Pancreas (tissue), 10 donors: ENCODE measurements around the gene ZNF474. TPM values are rescaled to one million over a fixed set of nuclear protein-coding genes. Genes with fewer than 3 reads are reported as not detected.

Experiments used
- ATAC-seq, 4 donors: fragments of 200-7000 bp; cut with Tn5 transposase; one replicate each; pipeline versions ENCODE4 v1.8.0 to v1.9.1; 2020; ENCODE audit warnings: mild to moderate bottlenecking in 4 of 4, moderate library complexity in 4 of 4
- DNase-seq, 6 donors: peaks; one replicate each; pipeline ENCODE4 v3.0.0-alpha.2; 2020
- FAIRE-seq: peaks from 2 replicates; lab custom pipeline; 2012; peaks lifted over from hg19 to GRCh38; lab: Jason Lieb, UNC
- H3K27ac ChIP-seq, 4 donors: fragments of 200-600 bp; sonication (generic); 1 replicate in 3 of 4; 2 replicates in 1 of 4; pipeline versions ENCODE4 v1.5.0 to v1.8.0; 2020
- H3K27me3 ChIP-seq, 4 donors: fragments of 200-600 bp; one replicate each; pipeline ENCODE4 v1.8.0; 2021
- H3K36me3 ChIP-seq, 3 donors: fragments of 200-600 bp; sonication (generic) in 1 of 3; one replicate each; pipeline versions ENCODE4 v1.5.0 to v1.8.0; 2020 to 2021
- H3K4me1 ChIP-seq, 3 donors: fragments of 200-600 bp; one replicate each; pipeline ENCODE4 v1.8.0; 2021
- H3K4me3 ChIP-seq, 4 donors: fragments of 200-600 bp; sonication (generic) in 2 of 4; one replicate each; pipeline versions ENCODE4 v1.5.0 to v1.8.0; 2020 to 2021
- H3K9me3 ChIP-seq, 4 donors: fragments of 200-600 bp; one replicate each; pipeline ENCODE4 v1.8.0; 2021
- WGBS, 2 donors: extraction: QIAGEN DNeasy Blood & Tissue Kit; methylation state at CpG; one replicate each; pipeline ENCODE4 v1.1.7; 2013; 5-methylcytosine and 5-hydroxymethylcytosine counted together
- intact Hi-C, 3 donors: fragments of 100-400 bp; cut with DNase I; formaldehyde crosslinking; loops; one replicate each; pipeline versions ENCODE4 v1.11.1 to v1.14.2; 2022
- polyA plus RNA-seq, 2 donors: library from polyadenylated mRNA; stranded (reverse); fragments of 200-250 nt; gene quantifications; one replicate each; pipeline ENCODE4 v1.2.3, GENCODE V29; 2013
- total RNA-seq, 6 donors: library from RNA; stranded (reverse); fragmentation: NEBNext Ultra II Directional in 4 of 6; extraction: Animal tissue kit (Norgen Biotek cat#: 25700) in 4 of 6; gene quantifications; one replicate each; pipeline versions ENCODE4 v1.2.1 to v1.2.4, GENCODE V29; 2021 to 2023
- TF ChIP-seq, protein P1 (sequence below), 4 donors: fragments of 200-600 bp; sonication (generic) in 3 of 4; IDR thresholded peaks; one replicate each; pipeline versions ENCODE4 v1.5.0 to v1.8.0; 2021; ENCODE audit warnings: antibody characterized with exemption in 4 of 4
- donor health status: healthy with polysubstance abuse.
- donor health status: DM: no; HTN: no; CAD: no; lungs with moderate emphysema.
- donor health status: DM: no; HTN: no; CAD: no.
- donor health status: control.
- donor health status: control.
- donor health status: Bipolar disorder and iron deficiency.
- donor health status: DM: yes; HTN: yes; CAD: no.
- donor health status: DM: no; HTN: no; CAD: no.
- donor health status: DM: no; HTN: no; CAD: no.
- donor health status: DM: yes; HTN: yes; CAD: no.

The ZNF474 gene
- total and polyA plus RNA-seq, 8 donors, result 0.08 to 0.56 (median 0.12) TPM; not detected in 5

DNA sequence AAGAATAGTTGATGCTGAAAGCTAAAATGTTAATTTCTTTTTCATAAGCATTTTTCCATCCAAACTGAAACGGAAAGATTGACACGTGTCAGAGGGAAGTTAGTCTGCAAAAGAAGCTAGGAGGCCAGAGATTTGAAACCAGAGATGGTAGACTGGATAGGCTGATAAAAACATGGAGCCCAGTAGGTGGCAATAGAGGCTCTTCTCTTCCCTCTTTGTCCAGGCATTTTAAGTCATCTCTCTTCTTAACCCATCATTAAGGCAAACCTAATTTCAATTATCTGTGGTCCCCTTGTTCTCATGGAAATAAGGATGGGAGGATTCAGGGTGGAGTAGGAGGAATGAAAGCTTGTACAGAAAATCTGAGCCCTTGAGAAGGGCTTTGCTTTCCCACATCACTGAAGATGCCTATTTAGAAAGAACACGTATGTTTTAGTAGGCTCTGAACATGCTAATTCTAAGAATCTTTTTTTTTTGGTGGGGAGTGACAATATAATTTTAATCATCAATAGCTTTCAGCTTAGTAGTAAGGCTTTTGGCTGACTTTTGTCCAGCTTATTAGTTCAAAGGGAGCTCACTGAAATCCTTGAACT, 66.6 kb downstream of the ZNF474 start:
- no peaks in the 10 kb centered on the region for H3K9me3 ChIP-seq
- WGBS, 2 donors, result 24 to 29% methylated on average over 3 of the region's 3 CpGs
- ATAC-seq (peak in 3 of 4 donors; percentile 58 to 72 (median 66)), FAIRE-seq (peak; percentile 57), DNase-seq (no peak)
- no peak overlapping the region for H3K4me3 ChIP-seq
- H3K27me3 ChIP-seq, result no peaks in the 10 kb centered on the region
- H3K4me1 ChIP-seq, result no peaks in the 10 kb centered on the region
- TF ChIP-seq, protein P1, sequence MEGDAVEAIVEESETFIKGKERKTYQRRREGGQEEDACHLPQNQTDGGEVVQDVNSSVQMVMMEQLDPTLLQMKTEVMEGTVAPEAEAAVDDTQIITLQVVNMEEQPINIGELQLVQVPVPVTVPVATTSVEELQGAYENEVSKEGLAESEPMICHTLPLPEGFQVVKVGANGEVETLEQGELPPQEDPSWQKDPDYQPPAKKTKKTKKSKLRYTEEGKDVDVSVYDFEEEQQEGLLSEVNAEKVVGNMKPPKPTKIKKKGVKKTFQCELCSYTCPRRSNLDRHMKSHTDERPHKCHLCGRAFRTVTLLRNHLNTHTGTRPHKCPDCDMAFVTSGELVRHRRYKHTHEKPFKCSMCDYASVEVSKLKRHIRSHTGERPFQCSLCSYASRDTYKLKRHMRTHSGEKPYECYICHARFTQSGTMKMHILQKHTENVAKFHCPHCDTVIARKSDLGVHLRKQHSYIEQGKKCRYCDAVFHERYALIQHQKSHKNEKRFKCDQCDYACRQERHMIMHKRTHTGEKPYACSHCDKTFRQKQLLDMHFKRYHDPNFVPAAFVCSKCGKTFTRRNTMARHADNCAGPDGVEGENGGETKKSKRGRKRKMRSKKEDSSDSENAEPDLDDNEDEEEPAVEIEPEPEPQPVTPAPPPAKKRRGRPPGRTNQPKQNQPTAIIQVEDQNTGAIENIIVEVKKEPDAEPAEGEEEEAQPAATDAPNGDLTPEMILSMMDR (IDR thresholded peaks at IDR 0.05), result peak in 3 of 4 donors; percentile 16 to 36 (median 19)
- no peak overlapping the region for H3K27ac ChIP-seq
- intact Hi-C loops, result loop anchor here in 1 of 3 donors (10.0 kb wide), 1 partner anchor 219 kb away; no protein-coding TSS in a partner anchor
- H3K36me3 ChIP-seq, result no peaks in the 10 kb centered on the region

DNA sequence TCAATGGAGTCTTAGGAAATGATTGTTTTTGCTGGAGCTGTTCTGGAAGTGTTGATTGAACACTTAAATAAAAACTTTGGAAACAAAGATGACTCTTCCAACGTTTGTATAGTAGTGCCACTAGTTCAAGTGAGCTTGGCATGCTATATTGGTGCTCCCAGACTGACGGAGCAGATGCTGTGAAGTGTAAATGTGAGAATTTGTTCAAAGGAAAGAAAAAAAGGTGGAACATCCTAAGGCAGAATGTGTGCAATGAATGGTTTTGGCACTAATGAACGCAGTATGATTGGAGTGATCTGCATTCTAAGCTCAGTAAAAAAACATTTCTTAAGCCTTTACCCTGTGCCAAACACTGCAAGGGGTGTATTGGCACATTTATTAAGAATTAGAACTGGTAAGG, 69.8 kb downstream of the ZNF474 start:
- TF ChIP-seq, protein P1 (IDR thresholded peaks at IDR 0.05), result no peak
- intact Hi-C loops, result loop anchor here in 1 of 3 donors (10.0 kb wide), 1 partner anchor 216 kb away; no protein-coding TSS in a partner anchor
- no peaks in the 10 kb centered on the region for H3K9me3 ChIP-seq
- no peaks in the 10 kb centered on the region for H3K27me3 ChIP-seq
- DNase-seq (no peak), ATAC-seq (no peak), FAIRE-seq (no peak)
- no peak overlapping the region for H3K4me3 ChIP-seq
- H3K27ac ChIP-seq, result no peak overlapping the region
- 41 to 42% methylated on average over 3 of the region's 3 CpGs for WGBS, 2 donors
- H3K4me1 ChIP-seq, result no peaks in the 10 kb centered on the region
- H3K36me3 ChIP-seq, result no peaks in the 10 kb centered on the region

DNA sequence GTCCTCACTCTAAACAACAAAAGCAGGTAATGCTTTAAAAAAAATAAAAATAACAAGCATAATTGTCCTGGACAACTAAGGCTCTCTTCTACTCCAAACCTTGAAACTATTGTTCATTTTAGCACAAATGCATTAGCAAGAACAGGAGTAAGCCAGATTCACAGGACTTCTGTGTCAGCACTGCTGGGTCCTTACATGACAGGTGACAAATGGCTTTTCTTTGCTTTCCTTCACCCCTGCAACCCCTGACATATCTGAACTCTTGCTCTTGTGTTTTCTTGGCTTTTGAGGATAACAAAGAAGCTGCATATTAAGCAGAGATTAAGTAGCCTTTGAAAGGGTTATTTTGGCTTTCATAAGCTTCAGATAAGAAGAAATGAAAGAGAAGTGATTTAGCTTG, 71.1 kb downstream of the ZNF474 start:
- no peak for ATAC-seq
- no peak overlapping the region for H3K27ac ChIP-seq
- H3K4me3 ChIP-seq, result no peak overlapping the region
- no peaks in the 10 kb centered on the region for H3K4me1 ChIP-seq
- intact Hi-C loops, result no loop called here
- H3K36me3 ChIP-seq, result no peaks in the 10 kb centered on the region
- DNase-seq, result no peak
- TF ChIP-seq, protein P1 (IDR thresholded peaks at IDR 0.05), result no peak
- no peak for FAIRE-seq
- H3K27me3 ChIP-seq, result no peaks in the 10 kb centered on the region
- no peaks in the 10 kb centered on the region for H3K9me3 ChIP-seq

DNA sequence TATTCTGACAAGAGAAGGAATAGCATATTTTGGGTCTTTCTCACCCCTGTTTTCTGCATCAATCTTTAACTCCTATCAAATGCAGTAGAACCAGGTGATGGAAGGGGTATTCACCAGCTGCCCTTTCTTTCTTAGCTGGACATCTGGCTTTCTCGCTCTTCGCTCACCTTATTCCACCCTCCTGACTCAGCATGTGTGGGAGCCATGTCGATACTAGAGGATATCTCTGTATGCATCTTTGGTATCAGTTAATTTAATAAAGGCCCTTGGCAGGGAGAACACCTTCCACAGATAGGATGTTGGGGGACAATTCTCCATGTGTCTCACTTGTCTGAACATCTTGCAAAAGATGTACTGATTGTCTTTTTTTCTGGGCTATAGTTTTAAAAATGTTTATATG, 71.5 kb downstream of the ZNF474 start:
- DNase-seq (no peak), ATAC-seq (no peak), FAIRE-seq (no peak)
- Histone ChIP-seq H3K4me3 (no peak overlapping the region), H3K36me3 (no peaks in the 10 kb centered on the region), H3K9me3 (no peaks in the 10 kb centered on the region), H3K27ac (no peak overlapping the region), H3K4me1 (no peaks in the 10 kb centered on the region), H3K27me3 (no peaks in the 10 kb centered on the region)
- TF ChIP-seq, protein P1 (IDR thresholded peaks at IDR 0.05), result no peak
- intact Hi-C loops, result no loop called here
- WGBS, 2 donors, result 75 to 76% methylated on average over 3 of the region's 3 CpGs

DNA sequence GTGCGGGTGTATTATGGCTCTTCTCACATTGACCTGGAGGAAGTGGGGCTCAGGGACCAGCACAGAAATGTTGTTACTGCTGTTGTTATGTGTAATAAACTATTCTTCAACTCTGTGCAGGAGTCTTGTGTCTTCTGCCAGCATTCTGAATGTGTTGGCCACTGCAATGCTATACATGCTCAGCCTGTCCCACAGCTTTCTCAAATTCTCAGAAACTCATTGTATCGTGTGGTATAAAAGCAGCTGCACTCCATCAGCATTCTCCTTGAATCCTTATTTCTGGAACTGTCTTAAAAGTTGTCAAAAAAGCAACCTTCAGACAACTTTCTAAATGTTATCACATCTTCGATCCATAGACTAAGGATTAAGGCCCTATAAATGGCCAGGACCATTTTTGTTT, 72.0 kb downstream of the ZNF474 start:
- no peak for DNase-seq
- WGBS, 2 donors, result 78 to 82% methylated on average over 3 of the region's 3 CpGs
- no peak overlapping the region for H3K4me3 ChIP-seq

More for the DNA sequence above, 72.0 kb downstream of the ZNF474 start:
- ATAC-seq (no peak), FAIRE-seq (no peak)
- H3K36me3 ChIP-seq, result no peaks in the 10 kb centered on the region
- intact Hi-C loops, result no loop called here
- no peaks in the 10 kb centered on the region for H3K9me3 ChIP-seq
- no peak overlapping the region for H3K27ac ChIP-seq
- TF ChIP-seq, protein P1 (IDR thresholded peaks at IDR 0.05), result no peak
- no peaks in the 10 kb centered on the region for H3K4me1 ChIP-seq
- no peaks in the 10 kb centered on the region for H3K27me3 ChIP-seq
